Motor neuron (in vitro differentiated cells): ENCODE data around the gene NDUFS4. TPM values are rescaled to one million over a fixed set of nuclear protein-coding genes. Genes with fewer than 3 reads are reported as not detected.
"Not testable (repeated sequence)": the region's sequence is repeated elsewhere in the genome, so short reads cannot be mapped to it uniquely, and the experiment has no call there.

Source experiments
- ATAC-seq, 8 experiments: fragments of 200-7000 bp; cut with Tn5 transposase; replicated peaks in 6 of 8; 2 replicates each; pipeline ENCODE4 v1.8.0; 2021; ENCODE audit warnings: mild to moderate bottlenecking in 8 of 8, moderate library complexity in 8 of 8
- H3K27ac ChIP-seq, 2 donors: fragments of 250-450 bp; sonication (Bioruptor Pico); 2 replicates each; pipeline ENCODE4 v1.9.0; 2021; ENCODE audit warnings: antibody characterized with exemption in 2 of 2, mild to moderate bottlenecking in 2 of 2, moderate library complexity in 1 of 2
- H3K4me1 ChIP-seq, 2 donors: fragments of 250-450 bp; sonication (Bioruptor Pico); replicated peaks in 1 of 2; 2 replicates each; pipeline ENCODE4 v1.6.1; 2021; ENCODE audit warnings: antibody characterized with exemption in 2 of 2, mild to moderate bottlenecking in 2 of 2, moderate library complexity in 1 of 2
- H3K4me3 ChIP-seq, 5 donors: fragments of 250-450 bp; sonication (Bioruptor Pico); 2 replicates each; pipeline ENCODE4 v1.9.0; 2021; ENCODE audit warnings: antibody characterized with exemption in 5 of 5, mild to moderate bottlenecking in 5 of 5, moderate library complexity in 4 of 5
- WGBS, 10 experiments: fragments of 450-650 bp; shearing (Covaris generic); methylation state at CpG; one replicate each; pipeline ENCODE4 v1.0.0; 2022; 5-methylcytosine and 5-hydroxymethylcytosine counted together
- in situ Hi-C, 9 experiments: fragments of 400-800 bp; cut with MboI; loops; one replicate each; pipeline ENCODE4 v1.15.0; 2021; ENCODE audit warnings: low sequenced_read_pairs in 9 of 9, low pct_unique_long_range_greater_than_20kb in 2 of 9; ENCODE audit not compliant: unreplicated experiment in 9 of 9
- total RNA-seq, 8 experiments: library from RNA; unstranded; fragments of 300-600 nt; gene quantifications; 2 replicates each; pipeline versions ENCODE4 v1.2.3 to v1.2.4, GENCODE V29; 2022

The NDUFS4 gene
- 100 to 1,000 TPM in 7 of 8 experiments, 10 to 100 TPM in 1; 95.0 to 205 (median 161) TPM for total RNA-seq

- in situ Hi-C loops = no loop called here
- Histone ChIP-seq H3K27ac (peak within 1 kb of the TSS; percentile 89 to 96), H3K4me3 (peak within 1 kb of the TSS; percentile 45 to 94 (median 61)), H3K4me1 (peaks cover 3 to 12% of the 10 kb centered on the region in 2 donors)
- 0 to 41% (median 0%) methylated on average over 1 to 25 of the region's 30 CpGs for WGBS, 10 experiments
- peak; percentile 95 to 98 (median 96) for ATAC-seq
These were observed at the start of gene NDUFS4 for GRCh38 chr5:53560506-53561191. NDUFS4 (plus strand) TSS chr5:53560639; CDS start chr5:53560663, 24 bp downstream.

GRCh38 chr5:53512539-53512938 is 47.9 kb upstream of the NDUFS4 start:
- Histone ChIP-seq H3K4me1 (no peaks in the 10 kb centered on the region), H3K27ac (no peak overlapping the region), H3K4me3 (no peak overlapping the region)
- in situ Hi-C loops = no loop called here
- no peak for ATAC-seq

- Histone ChIP-seq H3K4me3 (no peak overlapping the region), H3K27ac (no peak overlapping the region), H3K4me1 (no peaks in the 10 kb centered on the region)
- in situ Hi-C loops = no loop called here
- 36 to 96% (median 82%) methylated on average over 3 to 6 of the region's 6 CpGs for WGBS, 10 experiments
- no peak for ATAC-seq
These were observed 44.5 kb upstream of the NDUFS4 start for GRCh38 chr5:53515988-53516387.

DNA sequence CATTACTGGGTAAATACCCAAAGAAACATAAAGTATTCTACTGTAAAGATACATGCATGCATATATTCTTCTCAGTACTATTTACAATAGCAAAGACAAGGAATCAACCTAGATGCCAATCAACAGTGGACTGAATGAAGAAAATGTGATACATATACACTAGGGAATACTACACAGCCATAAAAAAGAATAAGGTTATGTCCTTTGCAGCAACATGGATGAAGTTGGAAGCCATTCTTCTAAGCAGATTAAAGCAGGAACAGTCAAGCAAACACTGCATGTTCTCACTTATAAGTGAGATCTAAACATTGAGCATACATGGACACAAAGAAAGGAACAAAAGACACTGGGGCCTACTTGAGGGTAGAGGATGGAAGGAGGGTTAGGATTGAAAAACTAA is 39.6 kb upstream of the NDUFS4 start:
- ATAC-seq = no peak
- Histone ChIP-seq H3K27ac (no peak overlapping the region), H3K4me1 (no peaks in the 10 kb centered on the region), H3K4me3 (no peak overlapping the region)
- in situ Hi-C loops = no loop called here

DNA sequence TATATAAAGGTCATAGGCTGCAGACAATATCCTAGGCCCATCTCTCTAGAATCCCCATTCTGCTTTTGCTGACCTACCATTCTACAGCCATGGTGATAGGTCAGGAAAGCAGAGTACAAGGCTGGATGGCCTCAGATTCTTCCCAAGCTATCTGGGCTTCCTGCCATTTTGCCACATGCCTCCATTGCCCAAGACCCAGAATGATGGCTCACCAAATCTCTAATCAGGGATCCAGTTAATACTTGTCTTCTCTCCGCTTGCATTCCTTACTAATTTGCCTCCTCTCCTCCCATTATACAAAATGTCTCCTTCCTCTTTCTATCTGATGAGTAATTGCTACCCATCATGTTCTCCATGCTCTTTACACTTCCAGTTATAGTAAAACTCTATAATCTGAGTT is 22.7 kb upstream of the NDUFS4 start:
- H3K4me3 ChIP-seq = no peak overlapping the region
- no peaks in the 10 kb centered on the region for H3K4me1 ChIP-seq
- WGBS, 10 experiments = 67 to 100% (median 100%) methylated on average over 1 of the region's 1 CpG; no CpG with 5 or more reads in 2 of the 10 experiments
- no peak for ATAC-seq
- no peak overlapping the region for H3K27ac ChIP-seq
- in situ Hi-C loops = no loop called here

DNA sequence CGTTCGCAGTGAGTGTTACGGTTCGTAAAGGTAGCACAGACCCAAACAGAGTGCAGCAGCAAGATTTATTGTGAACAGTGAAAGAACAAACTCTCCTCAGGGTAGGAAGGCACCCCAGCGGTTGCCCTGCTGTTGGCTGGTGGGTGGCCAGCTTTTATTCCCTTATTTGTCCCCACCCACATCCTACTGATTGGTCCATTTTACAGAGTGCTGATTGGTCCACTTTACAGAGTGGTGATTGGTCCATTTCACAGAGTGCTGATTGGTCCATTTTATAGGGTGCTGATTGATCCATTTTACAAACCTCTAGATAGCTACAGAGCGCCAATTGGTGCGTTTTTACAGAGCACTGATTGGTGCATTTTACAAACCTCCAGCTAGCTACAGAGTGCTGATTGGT is 19.7 kb upstream of the NDUFS4 start:
- H3K4me3 ChIP-seq, in situ Hi-C loops, ATAC-seq, H3K27ac ChIP-seq: not testable (repeated sequence)
- WGBS, 10 experiments = 71 to 100% (median 94%) methylated on average over 1 to 7 of the region's 7 CpGs; no CpG with 5 or more reads in 3 of the 10 experiments
- peaks cover 4 to 13% of the 10 kb centered on the region in 2 donors for H3K4me1 ChIP-seq

DNA sequence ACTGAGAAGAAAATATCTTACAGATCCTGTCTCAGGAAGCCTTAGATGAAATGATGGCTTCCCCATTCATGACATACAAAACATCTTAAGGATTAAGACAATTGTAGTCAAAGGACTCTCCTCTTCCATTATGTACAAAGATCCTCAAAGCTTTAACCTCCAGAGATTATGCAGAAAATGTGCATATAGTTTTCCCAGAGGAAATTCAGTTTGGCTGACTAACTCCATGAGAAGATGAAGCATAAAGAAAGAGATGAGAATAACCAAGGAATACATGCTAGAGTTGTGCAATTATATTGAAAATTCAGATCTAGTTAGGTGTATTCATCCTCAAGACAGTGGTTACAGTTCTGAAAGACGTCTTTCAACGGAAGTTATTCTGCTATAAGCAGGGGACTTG is 18.6 kb upstream of the NDUFS4 start:
- WGBS, 10 experiments = 0 to 100% (median 89%) methylated on average over 2 of the region's 2 CpGs; no CpG with 5 or more reads in 1 of the 10 experiments
- H3K4me3 ChIP-seq = no peak overlapping the region
- in situ Hi-C loops = no loop called here
- no peak overlapping the region for H3K27ac ChIP-seq
- ATAC-seq = peak in 3 of 8 experiments; percentile 51 to 84 (median 52)
- H3K4me1 ChIP-seq = peaks cover 6 to 19% of the 10 kb centered on the region in 2 donors

DNA sequence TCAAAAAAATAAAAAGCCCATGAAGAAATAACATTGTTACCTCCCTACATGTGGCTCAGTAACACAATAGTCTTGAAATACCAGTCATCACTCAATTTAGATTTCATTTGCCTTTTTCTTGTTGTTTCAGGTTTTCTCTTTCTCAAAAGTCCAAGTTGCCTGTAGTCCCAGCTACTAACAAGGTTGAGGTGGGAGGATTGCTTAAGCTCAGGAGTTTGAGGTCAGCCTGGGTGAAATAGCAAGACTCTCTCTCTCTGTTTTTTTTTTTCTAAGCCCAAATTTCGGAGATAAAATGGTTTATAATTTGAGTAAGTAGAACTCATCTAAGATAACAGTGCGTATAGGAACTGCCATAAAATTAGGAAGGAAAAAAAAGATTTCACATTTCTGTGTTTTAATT is 17.5 kb upstream of the NDUFS4 start:
- no peak overlapping the region for H3K27ac ChIP-seq
- in situ Hi-C loops = no loop called here
- H3K4me1 ChIP-seq = peaks cover 10 to 22% of the 10 kb centered on the region in 2 donors
- H3K4me3 ChIP-seq = no peak overlapping the region
- no peak for ATAC-seq
- 50 to 94% (median 78%) methylated on average over 1 to 2 of the region's 2 CpGs; no CpG with 5 or more reads in 1 of the 10 experiments for WGBS, 10 experiments

GRCh38 chr5:53543401-53543800 is 17.0 kb upstream of the NDUFS4 start:
- WGBS, 10 experiments = 56 to 93% (median 85%) methylated on average over 1 to 2 of the region's 2 CpGs; no CpG with 5 or more reads in 2 of the 10 experiments
- H3K4me3 ChIP-seq = no peak overlapping the region
- peak in 2 of 8 experiments; percentile 36 to 47 for ATAC-seq
- in situ Hi-C loops = no loop called here
- no peak overlapping the region for H3K27ac ChIP-seq
- peaks cover 10 to 22% of the 10 kb centered on the region in 2 donors for H3K4me1 ChIP-seq

DNA sequence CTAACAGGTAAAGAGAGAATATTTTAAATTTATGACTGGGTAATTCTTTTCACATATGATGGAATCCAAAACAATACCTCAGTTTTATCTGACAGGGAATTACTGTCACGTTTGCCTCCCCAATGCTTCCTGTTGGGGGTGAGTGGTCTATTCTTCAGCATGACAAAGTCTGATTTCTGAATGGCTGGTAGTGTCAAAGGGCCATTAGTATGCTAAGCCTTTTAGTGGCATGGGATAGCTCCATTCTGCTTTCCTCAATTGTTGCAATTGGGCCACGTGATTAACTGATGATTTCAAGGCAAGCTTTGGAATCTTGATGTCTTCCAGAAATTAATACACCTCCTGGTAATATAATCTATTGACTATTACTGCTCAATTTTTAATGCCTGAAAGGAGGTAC is 14.7 kb upstream of the NDUFS4 start:
- in situ Hi-C loops = no loop called here
- peaks cover 10 to 22% of the 10 kb centered on the region in 2 donors for H3K4me1 ChIP-seq
- no peak overlapping the region for H3K4me3 ChIP-seq
- peak in 5 of 8 experiments; percentile 36 to 84 (median 60) for ATAC-seq
- no peak overlapping the region for H3K27ac ChIP-seq
- WGBS, 10 experiments = 0 to 60% (median 27%) methylated on average over 1 to 2 of the region's 2 CpGs; no CpG with 5 or more reads in 2 of the 10 experiments

DNA sequence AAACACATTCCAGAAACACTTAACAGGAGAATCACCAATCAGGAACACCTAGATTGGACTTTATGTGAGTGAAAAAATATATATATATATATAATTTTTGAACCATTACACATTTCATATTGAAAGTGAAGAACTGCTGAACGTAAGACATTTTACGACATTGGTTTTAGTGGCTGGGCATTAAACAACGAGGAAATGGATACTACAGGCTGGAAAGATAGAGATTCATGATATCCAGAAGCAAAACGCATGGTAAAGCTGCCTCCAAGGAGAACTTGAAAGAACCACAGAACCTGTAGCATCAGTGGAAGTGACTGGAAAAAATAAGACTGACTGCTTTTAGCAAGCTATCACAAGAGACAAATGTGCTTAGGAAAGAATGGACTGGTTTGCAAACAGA is 13.2 kb upstream of the NDUFS4 start:
- no peak overlapping the region for H3K27ac ChIP-seq
- peaks cover 10 to 22% of the 10 kb centered on the region in 2 donors for H3K4me1 ChIP-seq
- no peak overlapping the region for H3K4me3 ChIP-seq
- WGBS, 10 experiments = 75 to 92% (median 83%) methylated on average over 1 to 4 of the region's 4 CpGs; no CpG with 5 or more reads in 1 of the 10 experiments
- in situ Hi-C loops = no loop called here
- ATAC-seq = no peak

DNA sequence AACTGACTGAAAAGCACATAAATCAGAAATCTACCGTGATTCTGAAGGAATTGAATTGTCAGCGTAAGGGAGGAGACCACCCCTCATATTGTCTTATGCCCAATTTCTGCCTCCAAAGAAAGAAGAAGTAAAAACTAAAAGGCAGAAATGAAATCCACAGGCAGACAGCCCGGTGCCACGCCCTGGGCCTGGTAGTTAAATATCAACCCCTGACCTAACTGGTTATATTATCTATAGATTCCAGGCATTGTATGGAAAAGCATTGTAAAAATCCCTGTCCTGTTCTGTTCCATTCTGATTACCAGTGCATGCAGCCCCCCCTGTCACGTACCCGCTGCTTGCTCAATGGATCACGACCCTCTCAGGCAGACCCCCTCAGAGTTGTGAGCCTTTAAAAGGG is 11.9 kb upstream of the NDUFS4 start:
- in situ Hi-C loops, H3K27ac ChIP-seq, ATAC-seq, H3K4me3 ChIP-seq: not testable (repeated sequence)
- 70 to 100% (median 83%) methylated on average over 1 to 4 of the region's 7 CpGs; no CpG with 5 or more reads in 5 of the 10 experiments for WGBS, 10 experiments
- H3K4me1 ChIP-seq = peaks cover 10 to 22% of the 10 kb centered on the region in 2 donors

GRCh38 chr5:53549792-53550191 is 10.6 kb upstream of the NDUFS4 start:
- no peak for ATAC-seq

DNA sequence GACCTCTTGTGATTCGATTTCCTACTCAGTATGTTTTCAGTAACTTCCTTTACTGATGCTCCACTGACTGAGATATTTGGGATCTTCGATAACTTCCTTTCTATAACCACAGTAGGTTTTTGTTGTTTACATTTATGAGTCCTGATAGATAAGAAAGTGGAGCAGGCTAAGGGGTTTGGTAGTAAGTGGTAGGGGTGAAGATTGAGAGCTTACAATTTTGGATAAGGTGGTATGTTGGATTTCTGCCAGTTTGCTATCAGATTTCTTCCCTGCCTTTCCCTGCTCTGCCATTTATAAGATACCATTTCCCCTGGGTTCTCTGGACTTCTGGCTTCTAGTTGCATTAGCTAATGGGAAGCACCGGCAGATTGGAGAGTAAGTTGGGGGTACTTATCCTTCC is 7.9 kb upstream of the NDUFS4 start:
- in situ Hi-C loops = no loop called here
- no peak for ATAC-seq
- WGBS, 10 experiments = 30 to 100% (median 95%) methylated on average over 1 to 3 of the region's 3 CpGs; no CpG with 5 or more reads in 3 of the 10 experiments
- H3K27ac ChIP-seq = no peak overlapping the region
- no peak overlapping the region for H3K4me3 ChIP-seq
- H3K4me1 ChIP-seq = no peaks in the 10 kb centered on the region

More at GRCh38 chr5:53549792-53550191, 10.6 kb upstream of the NDUFS4 start:
- WGBS, 10 experiments = 76 to 100% (median 100%) methylated on average over 1 to 2 of the region's 2 CpGs; no CpG with 5 or more reads in 1 of the 10 experiments
- no peak overlapping the region for H3K4me3 ChIP-seq
- H3K4me1 ChIP-seq = peaks cover 10 to 17% of the 10 kb centered on the region in 2 donors
- in situ Hi-C loops = no loop called here
- no peak overlapping the region for H3K27ac ChIP-seq
